OCI-LY1 (cell line): ENCODE results near the gene PLCB2.

ENCODE experiments used
- EZH2 ChIP-seq: fragments of 200-600 bp; sonication (generic), shearing (Covaris generic); IDR thresholded peaks from 2 replicates; pipeline ENCODE4 v1.8.0; 2017; ENCODE audit warnings: borderline replicate concordance, mixed run types, mild to moderate bottlenecking, antibody characterized with exemption, low read length, moderate library complexity, mixed read lengths
- TF ChIP-seq, protein P1 (sequence below): fragments of 200-600 bp; sonication (generic), shearing (Covaris generic); IDR thresholded peaks from 2 replicates; pipeline ENCODE4 v1.5.1; 2017; ENCODE audit warnings: mild to moderate bottlenecking, antibody characterized with exemption, low read length, moderate library complexity, mixed read lengths

DNA sequence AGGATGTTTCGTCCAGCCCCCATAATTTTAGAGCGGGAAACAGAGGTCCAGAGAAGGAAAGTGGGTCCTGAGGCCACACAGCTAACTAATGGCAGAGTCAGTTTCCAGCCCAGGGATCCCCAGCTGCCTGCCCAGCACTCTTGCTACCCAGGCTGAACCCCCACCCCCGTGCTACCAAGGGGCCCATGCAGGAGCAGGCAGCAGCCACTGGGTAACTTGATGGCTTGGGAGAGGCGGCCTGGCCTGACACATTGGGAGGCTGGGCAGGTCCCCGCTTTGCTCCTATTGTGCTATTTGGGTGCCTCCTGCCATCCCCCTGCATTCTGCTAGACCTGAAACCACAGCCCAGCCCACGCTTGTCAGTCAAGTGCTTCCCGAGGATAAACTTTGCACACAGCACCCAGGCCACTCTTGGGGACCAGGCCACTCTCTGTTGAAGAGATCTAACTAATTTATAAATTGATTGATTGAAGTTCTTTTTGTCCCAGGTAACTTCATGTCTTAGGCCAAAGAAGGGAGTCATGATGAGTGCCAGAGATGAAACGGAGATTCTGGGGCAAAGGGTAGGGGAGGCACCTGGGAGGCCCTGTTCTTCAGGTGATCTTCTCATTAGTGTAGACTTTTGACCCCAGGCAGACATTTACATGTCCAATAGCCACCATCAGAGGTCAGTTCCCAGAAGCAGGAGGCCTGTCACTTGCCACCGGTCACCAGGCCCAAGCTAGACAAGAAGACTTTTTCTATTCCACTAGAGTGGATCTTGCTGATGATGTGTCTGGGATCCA lies 61.9 kb downstream of the PLCB2 start:
- no peak for TF ChIP-seq EZH2
- TF ChIP-seq, protein P1, sequence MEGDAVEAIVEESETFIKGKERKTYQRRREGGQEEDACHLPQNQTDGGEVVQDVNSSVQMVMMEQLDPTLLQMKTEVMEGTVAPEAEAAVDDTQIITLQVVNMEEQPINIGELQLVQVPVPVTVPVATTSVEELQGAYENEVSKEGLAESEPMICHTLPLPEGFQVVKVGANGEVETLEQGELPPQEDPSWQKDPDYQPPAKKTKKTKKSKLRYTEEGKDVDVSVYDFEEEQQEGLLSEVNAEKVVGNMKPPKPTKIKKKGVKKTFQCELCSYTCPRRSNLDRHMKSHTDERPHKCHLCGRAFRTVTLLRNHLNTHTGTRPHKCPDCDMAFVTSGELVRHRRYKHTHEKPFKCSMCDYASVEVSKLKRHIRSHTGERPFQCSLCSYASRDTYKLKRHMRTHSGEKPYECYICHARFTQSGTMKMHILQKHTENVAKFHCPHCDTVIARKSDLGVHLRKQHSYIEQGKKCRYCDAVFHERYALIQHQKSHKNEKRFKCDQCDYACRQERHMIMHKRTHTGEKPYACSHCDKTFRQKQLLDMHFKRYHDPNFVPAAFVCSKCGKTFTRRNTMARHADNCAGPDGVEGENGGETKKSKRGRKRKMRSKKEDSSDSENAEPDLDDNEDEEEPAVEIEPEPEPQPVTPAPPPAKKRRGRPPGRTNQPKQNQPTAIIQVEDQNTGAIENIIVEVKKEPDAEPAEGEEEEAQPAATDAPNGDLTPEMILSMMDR, result no peak
